ENCODE measurements around the gene CHCT1. TPM values are rescaled to one million over a fixed set of nuclear protein-coding genes. Genes with fewer than 3 reads are reported as not detected.

The CHCT1 gene
- total and polyA plus RNA-seq, 2 donors (not counting 3 experiments of a cell fraction or from before 2014, with no cell fraction given) = not detected

DNA sequence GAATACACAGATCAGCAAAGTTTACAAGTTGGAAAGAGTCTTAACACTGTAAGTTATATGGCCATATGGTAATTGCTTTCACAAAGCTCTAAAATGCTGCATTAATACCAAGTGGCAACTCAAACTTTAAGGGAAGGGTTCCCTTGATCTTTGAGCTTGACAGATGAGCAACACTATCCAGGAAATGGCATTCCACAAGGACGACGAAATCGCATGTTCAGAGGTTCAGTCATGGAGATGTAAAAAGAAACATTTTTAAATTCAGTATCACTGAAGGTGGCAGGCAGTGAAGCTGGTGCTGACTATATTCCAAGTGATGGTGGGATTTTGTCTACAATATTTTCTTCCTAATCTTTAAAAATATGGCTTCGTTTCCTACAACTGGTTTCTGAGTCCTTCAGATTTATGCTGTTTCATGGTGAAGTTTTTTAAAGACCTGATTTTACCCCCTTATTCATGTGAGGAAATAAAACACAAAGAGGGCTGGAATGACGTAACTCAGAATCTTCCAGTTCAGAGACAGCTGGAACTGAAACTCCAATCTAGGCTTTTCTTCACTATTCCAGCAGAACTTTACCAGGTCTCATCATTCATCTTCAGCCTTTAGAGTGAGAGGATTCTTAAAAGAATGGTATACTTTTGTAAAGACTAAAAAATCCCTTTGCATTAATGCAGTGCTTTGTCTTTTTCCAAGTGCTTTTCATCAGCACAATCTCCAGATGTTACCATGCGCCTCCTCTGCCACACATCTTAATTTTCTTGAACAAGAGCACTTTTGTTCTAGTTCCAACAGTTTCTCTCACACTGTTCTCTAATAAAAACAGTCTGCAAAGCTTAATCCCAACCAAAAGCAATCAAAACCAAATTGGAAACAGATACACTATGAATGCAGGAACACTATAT, 20.2 kb downstream of the CHCT1 start:
- Histone ChIP-seq H3K9me3 (replicated peaks; ENCODE audit: control insufficient read depth, insufficient read depth, low read length) (no peaks in the 10 kb centered on the region), H3K79me2 (ENCODE audit: control insufficient read depth, insufficient read depth, low read length) (no peaks in the 10 kb centered on the region), H3K9me1 (replicated peaks; ENCODE audit: control insufficient read depth, extremely low read depth, insufficient read depth, low read length) (no peaks in the 10 kb centered on the region), H3K9ac (replicated peaks; ENCODE audit: extremely low read depth, insufficient read depth, low read length) (no peak overlapping the region), H3K4me1 (ENCODE audit: control insufficient read depth, extremely low read depth, insufficient read depth, low read length) (no peaks in the 10 kb centered on the region), H3K27ac (ENCODE audit: insufficient read depth, low read depth, low read length) (no peak overlapping the region), H3K36me3 (ENCODE audit: control insufficient read depth in 2 of 2, extremely low read depth in 1 of 2, insufficient read depth in 2 of 2, low read length in 2 of 2) (peaks cover 2 to 7% of the 10 kb centered on the region in 2 experiments), H2AFZ (ENCODE audit: low read depth, low read length) (no peak overlapping the region), H3K27me3 (ENCODE audit: control insufficient read depth in 2 of 2, insufficient read depth in 2 of 2, low read length in 2 of 2) (no peaks in the 10 kb centered on the region), H4K20me1 (replicated peaks; ENCODE audit: control insufficient read depth, extremely low read depth, insufficient read depth, low read length) (no peaks in the 10 kb centered on the region), H3K4me2 (ENCODE audit: insufficient read depth, low read length) (no peak overlapping the region), H3K4me3 (replicated peaks in 1 of 3; ENCODE audit: insufficient read depth in 1 of 3, low read depth in 1 of 3, low read length in 3 of 3) (no peak overlapping the region)
- FAIRE-seq (no peak), DNase-seq (ENCODE audit: low read depth, low spot score) (no peak)
- intact Hi-C loops (cut with micrococcal nuclease) = no loop called here
- ChIA-PET POLR2A (no interaction called here), CTCF (interaction anchor here (1.9 kb wide), 1 partner anchor 199 kb away, joined by 8 read pairs; no protein-coding TSS in a partner anchor)
- dilution Hi-C loops (cut with MboI; ENCODE audit: extremely low pct_ligation_motif_present, low sequenced_read_pairs) = no loop called here
- TF ChIP-seq GATA2 (IDR thresholded peaks at IDR 0.05; ENCODE audit: insufficient read depth, insufficient read length, low read depth, low read length) = no peak
- TF ChIP-seq MYC (IDR thresholded peaks at IDR 0.05; ENCODE audit: low read depth, low read length) = no peak
- TF ChIP-seq, protein P1, sequence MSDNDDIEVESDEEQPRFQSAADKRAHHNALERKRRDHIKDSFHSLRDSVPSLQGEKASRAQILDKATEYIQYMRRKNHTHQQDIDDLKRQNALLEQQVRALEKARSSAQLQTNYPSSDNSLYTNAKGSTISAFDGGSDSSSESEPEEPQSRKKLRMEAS (IDR thresholded peaks at IDR 0.05; ENCODE audit: insufficient read depth, insufficient read length) = no peak
- TF ChIP-seq POLR2A (IDR thresholded peaks at IDR 0.05; ENCODE audit: low read depth, low read length) = no peak
- TF ChIP-seq, protein P2, sequence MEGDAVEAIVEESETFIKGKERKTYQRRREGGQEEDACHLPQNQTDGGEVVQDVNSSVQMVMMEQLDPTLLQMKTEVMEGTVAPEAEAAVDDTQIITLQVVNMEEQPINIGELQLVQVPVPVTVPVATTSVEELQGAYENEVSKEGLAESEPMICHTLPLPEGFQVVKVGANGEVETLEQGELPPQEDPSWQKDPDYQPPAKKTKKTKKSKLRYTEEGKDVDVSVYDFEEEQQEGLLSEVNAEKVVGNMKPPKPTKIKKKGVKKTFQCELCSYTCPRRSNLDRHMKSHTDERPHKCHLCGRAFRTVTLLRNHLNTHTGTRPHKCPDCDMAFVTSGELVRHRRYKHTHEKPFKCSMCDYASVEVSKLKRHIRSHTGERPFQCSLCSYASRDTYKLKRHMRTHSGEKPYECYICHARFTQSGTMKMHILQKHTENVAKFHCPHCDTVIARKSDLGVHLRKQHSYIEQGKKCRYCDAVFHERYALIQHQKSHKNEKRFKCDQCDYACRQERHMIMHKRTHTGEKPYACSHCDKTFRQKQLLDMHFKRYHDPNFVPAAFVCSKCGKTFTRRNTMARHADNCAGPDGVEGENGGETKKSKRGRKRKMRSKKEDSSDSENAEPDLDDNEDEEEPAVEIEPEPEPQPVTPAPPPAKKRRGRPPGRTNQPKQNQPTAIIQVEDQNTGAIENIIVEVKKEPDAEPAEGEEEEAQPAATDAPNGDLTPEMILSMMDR (IDR thresholded peaks at IDR 0.05; ENCODE audit: extremely low read depth in 1 of 2, insufficient read depth in 1 of 2, low read depth in 1 of 2, low read length in 2 of 2) = no peak
- TF ChIP-seq POLR2AphosphoS5 (IDR thresholded peaks at IDR 0.05; ENCODE audit: insufficient read depth, low read depth, low read length) = no peak
- no peak for TF ChIP-seq FOS (IDR thresholded peaks at IDR 0.05; ENCODE audit: borderline replicate concordance, insufficient read depth, low read length)
- TF ChIP-seq EZH2 (IDR thresholded peaks at IDR 0.05; ENCODE audit: borderline replicate concordance, low read depth, low read length, severe bottlenecking) = no peak
- TF ChIP-seq JUN (IDR thresholded peaks at IDR 0.05; ENCODE audit: borderline replicate concordance, insufficient read depth, insufficient read length, low read depth) = no peak
- BruUV-seq (replicated peaks) = no TSS peak
